ENCODE data around the gene AIF1L.

DNA sequence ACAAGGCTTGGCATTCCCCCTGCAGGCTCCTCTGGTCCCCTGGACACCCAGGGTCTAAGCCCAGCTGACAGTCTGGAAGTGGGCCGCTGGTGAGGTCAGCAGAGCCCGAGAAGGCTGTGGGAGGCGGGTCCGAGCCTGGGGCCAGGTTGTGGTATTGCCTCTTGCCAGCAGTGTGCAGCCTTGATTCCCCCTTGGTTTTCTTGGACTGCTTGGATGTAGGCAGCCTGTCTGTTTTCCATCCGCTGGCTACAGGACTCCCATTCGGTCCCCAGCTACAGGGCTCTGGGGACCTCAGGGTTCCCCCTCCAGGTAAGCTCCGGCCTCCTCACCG, 1.6 kb downstream of the AIF1L start:
- no peak for TF ChIP-seq EZH2phosphoT487 (IDR thresholded peaks at IDR 0.05; ENCODE audit: low read depth, severe bottlenecking, unreplicated experiment)
- TF ChIP-seq, protein P1, sequence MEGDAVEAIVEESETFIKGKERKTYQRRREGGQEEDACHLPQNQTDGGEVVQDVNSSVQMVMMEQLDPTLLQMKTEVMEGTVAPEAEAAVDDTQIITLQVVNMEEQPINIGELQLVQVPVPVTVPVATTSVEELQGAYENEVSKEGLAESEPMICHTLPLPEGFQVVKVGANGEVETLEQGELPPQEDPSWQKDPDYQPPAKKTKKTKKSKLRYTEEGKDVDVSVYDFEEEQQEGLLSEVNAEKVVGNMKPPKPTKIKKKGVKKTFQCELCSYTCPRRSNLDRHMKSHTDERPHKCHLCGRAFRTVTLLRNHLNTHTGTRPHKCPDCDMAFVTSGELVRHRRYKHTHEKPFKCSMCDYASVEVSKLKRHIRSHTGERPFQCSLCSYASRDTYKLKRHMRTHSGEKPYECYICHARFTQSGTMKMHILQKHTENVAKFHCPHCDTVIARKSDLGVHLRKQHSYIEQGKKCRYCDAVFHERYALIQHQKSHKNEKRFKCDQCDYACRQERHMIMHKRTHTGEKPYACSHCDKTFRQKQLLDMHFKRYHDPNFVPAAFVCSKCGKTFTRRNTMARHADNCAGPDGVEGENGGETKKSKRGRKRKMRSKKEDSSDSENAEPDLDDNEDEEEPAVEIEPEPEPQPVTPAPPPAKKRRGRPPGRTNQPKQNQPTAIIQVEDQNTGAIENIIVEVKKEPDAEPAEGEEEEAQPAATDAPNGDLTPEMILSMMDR (IDR thresholded peaks at IDR 0.05; ENCODE audit: poor library complexity) = no peak
- no peak for TF ChIP-seq EZH2 (IDR thresholded peaks at IDR 0.05; ENCODE audit: borderline replicate concordance)
